ENCODE results near the gene CCR7.
"Not testable (repeated sequence)": the region's sequence is repeated elsewhere in the genome, so short reads cannot be mapped to it uniquely, and the experiment has no call there.

The CCR7 gene

DNA sequence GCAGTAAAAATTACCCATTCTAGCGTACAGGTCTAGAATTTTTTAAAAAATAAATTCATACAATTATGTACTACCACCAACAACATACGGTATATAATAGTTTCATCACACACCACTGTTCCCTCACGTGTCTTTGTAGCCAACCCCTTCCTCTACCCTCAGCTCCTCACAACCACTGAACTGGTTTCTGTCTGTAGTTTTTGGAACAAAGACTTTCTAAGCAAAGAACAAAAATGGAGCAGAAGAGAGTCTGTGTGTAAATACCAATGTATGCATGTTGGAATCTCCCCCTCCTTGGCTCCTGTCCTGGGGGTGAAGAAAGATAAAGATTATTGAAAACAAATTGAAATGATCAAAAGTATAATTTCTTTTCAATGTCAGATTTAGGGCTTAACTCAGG, 31.9 kb upstream of the CCR7 start:
- DNase-seq = no peak

DNA sequence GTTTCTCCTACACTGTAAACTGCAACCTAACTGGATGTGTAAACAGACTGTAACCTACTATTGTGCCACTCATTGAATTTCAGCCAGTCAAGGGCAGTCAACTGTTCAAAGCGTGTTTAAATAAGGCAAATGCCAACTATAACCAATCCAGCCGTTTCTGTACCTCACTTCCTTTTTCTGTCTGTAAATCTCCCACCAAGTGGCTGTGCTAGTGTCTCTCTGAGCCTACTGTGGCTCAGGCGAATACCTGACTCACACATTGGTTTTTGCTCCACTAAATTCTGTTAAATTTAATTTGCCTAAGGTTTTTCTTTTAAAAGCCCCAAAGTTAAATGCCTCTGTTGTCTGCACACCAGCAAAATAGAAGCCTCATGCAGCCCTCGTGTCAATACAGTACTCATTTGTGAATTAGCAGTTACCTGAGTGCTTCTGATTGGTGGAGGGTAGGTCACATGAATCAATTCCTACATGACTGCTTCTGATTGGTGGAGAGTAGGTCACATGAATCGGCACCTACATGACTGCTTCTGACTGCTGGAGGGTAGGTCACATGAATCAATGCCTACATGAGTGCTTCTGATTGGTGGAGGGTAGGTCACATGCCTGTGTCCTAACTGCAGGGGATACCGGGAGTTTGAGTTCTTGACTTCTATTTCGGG, 31.1 kb upstream of the CCR7 start:
- no peak for DNase-seq

DNA sequence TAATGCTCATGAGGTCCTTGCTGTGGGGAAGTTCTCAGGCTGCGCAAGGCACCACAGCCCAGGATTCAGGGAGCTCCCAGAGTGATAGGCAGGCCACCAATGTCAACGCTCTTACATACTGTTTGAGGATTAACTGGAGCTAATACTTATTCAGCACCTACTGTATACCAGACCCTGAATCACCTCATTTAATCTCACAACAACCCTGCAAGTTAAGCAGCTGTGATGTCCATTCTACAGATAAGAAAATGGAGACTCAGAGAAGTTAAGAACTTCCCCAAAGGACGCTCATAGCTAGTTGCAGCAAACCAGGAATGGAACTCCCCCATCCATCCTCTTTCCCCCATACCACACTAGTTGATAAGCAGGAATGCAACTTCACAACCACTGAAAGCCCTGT, 25.5 kb upstream of the CCR7 start:
- DNase-seq = no peak

DNA sequence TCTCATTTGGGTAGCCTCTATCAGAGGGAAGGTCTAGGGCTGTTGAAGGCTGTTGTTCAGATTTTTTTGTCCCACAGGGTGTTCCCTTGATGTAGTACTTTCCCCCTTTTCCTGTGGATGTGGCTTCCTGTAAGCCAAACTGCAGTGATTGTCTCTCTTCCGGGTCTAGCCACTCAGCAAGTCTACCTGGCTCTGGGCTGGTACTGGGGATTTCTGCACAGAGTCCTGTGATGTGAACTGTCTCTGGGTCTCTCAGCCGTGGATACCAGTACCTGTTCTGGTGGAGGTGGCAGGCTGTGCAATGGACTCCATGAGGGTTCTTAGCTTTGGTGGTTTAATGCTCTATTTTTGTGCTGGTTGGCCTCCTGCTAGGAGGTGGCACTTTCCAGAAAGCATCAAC, 23.3 kb upstream of the CCR7 start:
- no peak for DNase-seq

DNA sequence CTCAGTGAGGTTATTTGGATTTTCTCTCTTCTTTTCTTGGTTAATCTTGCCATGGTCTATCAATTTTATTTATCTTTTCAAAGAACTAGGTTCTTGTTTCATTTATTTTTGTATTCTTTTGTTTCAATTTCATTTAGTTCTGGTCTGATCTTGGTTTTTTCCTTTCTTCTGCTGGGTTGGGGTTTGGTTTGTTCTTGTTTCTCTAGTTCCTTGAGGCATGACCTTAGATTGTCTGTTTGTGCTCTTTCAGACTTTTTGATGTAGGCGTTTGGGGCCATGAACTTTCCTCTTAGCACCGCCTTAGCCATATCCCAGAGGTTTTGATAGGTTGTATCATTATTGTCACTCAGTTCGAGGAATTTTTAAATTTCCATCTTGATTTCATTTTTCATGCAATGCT, 21.0 kb upstream of the CCR7 start:
- DNase-seq = not testable (repeated sequence)

DNA sequence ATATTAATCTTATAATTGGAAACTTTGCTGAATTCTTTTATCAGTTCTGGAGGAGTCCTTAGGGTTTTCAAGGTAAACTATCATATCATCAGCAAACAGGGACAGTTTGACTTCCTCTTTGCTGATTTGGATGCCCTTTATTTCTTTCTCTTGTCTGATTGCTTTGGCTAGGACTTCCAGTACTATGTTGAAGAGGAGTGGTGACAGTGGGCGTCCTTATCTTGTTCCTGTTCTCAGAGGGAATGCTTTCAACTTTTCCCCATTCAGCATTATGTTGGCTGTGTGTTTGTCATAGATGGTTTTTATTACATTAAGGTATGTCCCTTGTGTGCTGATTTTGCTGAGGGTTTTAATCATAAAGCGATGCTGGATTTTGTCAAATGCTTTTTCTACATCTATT, 19.7 kb upstream of the CCR7 start:
- not testable (repeated sequence) for DNase-seq

DNA sequence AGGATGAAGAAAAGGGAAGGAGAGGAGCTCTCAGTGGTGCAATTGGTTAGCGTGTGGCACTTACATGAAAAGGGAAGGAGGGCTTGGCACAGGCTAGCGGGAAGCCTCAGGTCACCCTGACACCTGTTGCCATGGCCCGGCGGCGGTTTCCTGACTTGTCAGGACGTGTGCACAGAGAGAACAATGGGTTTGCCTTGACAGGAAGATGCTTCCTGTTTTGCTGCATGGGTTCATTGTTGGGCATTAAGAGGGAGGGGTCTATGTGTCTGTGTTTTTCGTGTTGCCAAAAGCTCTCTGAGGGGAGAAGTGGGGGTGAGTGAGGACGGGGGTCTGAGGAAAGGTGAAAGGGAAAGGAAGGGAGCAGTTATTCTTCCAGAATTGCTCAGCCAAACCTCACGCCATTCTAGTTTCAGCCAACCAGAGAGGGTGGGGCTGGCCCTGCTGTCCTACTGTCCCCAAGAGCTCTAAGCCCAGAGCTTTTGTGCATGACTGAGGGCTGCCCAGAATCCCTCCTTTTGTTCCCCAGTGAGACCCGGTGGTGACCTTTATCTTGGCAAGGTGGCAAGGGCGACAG, 17.1 kb upstream of the CCR7 start:
- DNase-seq = no peak

DNA sequence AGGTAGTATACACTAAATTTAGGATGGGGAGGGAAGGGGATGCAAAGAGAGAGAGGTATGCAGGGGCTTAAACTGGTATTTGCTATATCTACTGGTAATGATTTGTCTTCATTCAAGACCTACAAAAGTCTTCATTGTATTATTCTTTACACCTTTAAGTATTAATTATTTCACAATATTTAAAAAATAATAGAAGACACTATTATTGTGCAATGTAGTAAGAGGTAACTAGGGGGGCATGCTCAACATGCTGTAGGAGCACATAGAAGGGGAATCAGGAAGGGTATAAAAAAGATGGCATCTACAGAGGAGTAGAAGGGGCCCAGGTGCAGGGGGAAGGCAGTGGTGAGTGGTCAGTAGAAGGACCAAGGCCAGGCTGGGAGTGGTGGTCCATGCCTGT, 14.9 kb upstream of the CCR7 start:
- no peak for DNase-seq

DNA sequence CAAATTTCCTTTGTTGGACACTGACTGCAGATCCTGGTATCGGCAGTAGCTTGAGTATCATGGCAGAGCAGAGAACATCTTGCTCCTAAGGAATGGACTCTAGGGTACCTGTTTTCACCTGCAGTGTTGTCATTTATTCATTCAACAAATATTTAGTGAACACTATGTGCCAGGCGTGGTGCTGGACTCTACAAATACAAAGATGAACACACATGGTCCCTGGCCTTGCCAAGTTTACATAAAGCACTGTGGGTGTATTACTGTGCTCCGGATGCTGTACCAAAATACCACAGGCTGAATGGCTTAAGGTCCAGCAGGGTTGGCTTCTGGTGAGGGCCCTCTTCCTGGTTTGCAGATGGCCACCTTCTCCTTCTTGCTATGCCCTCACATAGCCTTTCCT, 14.2 kb upstream of the CCR7 start:
- no peak for DNase-seq

DNA sequence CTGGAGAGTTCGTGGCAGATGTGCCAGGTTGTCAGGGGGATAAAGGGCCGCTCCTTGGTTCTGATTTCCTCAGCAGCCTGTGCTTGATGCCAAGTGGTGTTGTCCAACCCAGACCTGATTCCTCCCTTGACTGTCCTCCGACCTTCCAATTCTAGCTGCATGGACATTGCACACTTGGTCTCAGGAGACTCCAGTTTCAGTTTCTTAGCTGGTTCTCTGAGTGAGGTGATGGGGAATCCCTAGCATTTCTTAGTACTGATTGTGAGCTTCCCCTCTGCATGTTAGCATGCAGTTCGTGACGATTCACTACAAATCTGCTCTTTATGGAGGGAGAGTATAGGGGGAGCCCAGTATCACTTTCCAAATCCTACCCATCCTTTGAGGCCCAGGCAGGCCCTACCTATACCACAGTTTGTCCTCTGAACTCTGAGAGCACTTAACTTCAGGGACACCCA, 12.4 kb upstream of the CCR7 start:
- DNase-seq = no peak

DNA sequence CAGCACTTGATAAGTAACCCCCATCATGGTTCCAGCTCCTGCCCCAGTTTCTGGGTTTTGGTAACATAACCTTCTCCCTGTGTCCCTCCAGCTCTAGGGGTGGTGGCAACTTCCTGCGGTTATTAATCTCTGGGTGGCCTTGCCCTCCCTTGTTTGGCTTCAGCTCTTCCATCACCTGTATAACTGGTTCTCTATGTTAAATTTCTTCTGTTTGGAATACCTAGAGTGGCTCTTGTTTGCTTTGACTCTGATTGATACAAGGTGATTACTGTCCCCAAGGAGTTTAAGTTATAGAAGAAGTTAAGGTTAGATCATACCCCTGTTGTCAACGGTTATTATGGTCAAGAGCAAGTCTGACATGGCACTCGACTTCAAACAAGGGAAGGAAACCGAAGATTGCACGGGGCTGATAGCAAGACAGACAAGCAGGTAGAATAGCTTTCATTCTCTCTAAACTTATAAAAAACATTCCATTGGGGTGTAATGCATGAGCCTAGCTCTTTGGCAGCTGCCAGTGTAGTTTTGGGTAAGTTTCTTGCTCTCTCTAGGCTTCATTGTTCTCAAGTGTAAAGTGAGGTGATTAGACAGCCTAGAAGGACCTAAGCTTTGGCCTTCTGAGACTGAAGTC, 11.0 kb upstream of the CCR7 start:
- DNase-seq = no peak

DNA sequence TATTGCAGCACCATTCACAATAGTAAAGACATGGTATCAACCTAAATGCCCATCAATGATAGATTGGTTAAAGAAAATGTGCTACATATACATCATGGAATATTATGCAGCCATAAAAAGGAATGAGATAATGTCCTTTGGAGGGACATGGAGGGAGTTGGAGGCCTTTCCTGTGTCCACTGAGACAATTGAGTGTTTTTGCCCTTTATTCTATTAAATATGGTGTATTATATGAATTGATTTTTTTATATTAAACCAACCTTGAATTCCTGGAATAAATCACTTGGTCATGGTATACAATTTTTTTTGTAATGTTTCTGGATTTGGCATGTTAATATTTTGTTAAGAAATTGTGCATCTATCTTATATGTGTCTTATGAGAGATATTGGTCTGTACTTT, 9.0 kb upstream of the CCR7 start:
- DNase-seq = no peak

DNA sequence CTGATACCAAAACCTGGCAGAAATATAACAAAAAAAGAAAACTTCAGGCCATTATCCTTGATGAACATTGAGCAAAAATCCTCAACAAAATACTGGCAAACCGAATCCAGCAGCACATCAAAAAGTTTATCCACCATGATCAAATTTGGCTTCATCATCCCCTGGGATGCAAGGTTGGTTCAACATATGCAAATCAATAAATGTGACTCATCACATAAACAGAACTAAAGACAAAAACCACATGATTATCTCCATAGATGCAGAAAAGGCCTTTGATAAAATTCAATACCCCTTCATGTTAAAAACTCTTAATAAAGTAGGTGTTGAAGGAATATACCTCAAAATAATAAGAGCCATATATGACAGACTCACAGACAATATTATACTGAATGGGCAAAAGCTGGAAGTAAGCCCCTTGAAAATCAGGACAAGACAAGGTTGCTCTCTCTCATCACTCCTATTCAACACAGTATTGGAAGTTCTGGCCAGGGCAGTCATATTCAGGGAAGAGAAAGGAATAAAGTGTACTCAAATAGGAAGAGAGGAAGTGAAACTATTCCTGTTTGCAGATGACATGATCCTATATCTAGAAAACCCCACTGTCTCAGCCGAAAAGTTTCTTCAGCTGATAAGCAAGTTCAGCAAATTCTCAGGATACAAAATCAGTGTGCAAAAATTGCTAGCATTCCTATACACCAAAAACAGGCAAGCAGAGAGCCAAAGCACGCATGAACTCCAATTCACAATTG, 7.1 kb upstream of the CCR7 start:
- not testable (repeated sequence) for DNase-seq

DNA sequence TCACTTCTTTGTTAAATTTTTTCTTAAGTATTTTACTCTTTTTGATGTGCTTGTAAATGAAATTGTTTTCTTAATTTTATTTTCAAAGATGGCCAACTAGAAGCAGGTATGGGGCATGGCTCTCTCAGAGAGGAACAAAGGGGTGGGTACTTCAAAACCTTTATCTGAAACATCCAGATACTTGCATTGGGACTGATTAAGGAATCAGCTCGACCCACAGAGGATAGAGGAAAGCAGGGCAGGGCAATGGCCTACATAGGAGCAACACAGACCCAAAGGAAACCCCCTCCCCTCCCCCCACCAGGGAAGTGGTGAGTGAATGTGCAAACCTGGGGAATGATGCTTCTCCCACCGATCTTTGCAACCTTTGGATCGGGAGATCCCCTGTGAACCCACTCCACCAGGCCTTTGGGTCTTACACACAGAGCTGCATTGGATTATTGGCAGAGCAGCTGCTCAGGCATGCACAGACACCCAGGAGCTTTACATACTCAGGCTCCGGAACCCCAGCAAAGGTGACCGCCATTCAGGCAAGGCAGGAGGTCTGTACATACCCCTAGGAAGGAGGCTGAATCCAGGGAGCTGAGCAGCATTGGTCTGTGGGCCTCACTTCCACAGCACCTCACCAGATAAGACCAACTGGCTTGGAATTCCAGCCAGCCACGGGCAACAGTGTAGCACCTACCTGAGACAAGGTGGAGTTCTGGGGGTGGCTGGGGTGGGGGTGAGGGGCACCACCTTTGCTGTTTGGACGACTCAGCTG, 3.0 kb upstream of the CCR7 start:
- no peak for DNase-seq

DNA sequence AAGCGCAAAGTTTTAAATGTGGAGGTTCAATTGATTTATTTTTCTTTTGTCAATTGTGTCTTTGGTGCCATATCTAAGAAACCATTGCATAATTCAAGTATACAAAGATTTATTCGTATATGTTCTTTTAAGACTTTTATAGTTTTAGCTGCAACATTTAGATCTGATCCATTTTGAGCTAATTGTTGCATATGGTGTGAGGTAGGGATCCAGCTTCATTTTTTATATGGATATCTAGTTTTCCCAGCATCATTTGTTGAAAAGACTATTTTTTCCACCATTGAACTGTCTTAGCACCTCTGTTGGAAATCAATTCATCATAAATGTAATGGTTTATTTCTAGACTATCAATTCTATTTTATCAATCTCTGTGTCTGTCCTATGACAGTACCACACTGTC, 2.1 kb upstream of the CCR7 start:
- DNase-seq = no peak

DNA sequence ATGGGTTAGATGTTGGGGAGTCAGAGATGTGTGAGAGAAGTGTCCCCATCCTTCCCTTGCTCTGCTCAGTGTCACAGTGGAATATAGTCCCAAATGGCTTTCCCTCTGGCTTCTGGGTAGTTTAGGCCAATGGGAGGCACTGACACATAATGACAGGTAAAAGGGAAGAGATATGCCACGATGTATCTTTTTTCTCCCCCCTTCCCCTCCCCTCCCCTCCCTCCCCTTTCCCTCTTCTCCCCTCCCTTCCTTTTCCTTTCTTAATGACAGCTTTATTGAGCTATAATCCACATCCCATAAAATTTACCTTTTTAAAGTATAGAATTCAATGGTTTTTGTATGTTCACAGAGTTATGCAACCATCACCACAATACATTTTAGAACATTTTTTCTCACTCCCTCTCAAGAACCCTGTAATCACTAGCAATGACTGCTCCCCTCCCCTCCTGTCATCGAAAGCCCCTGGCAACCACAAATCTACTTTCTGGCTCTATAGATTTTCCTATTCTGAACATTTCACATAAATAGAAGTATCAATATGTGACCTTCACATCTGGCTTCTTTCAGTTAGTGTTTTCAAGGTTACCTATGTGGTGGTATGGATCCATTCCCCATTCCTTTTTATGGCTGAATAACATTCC, 617 bp upstream of the CCR7 start:
- no peak for DNase-seq

DNA sequence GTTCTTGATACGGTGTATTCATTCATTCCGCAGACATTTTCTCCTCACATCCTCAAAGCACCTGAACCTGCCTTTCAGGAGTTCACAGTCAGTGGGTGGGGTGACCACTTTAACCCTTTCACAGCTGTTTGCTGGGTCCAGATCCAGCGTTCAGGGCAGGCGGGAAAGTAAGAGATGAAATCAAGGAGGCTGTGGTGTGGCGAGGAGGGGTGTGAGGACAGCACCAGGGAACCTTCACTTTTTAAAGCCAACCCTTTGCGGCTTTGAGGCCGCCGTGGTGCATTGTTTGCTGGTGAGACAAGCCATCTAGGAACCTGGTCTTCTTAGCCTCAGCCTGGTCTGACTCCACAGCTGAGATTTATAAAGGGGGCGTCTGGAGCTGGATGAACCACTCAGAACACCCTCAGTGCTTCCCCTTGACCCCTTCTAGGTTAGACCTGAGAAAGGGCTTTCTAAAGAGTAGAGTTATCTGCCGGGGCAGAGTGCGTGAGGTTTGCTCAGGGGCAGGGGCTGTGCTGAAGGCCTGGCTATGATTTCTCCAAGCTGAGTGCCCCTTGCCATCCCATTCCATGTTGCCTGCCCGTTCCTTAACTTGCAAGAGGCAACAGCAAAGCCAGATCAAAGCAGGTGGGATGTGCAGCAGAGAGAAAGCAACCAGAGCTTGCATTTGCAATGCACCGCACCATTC, 933 bp downstream of the CCR7 start:
- DNase-seq = no peak

DNA sequence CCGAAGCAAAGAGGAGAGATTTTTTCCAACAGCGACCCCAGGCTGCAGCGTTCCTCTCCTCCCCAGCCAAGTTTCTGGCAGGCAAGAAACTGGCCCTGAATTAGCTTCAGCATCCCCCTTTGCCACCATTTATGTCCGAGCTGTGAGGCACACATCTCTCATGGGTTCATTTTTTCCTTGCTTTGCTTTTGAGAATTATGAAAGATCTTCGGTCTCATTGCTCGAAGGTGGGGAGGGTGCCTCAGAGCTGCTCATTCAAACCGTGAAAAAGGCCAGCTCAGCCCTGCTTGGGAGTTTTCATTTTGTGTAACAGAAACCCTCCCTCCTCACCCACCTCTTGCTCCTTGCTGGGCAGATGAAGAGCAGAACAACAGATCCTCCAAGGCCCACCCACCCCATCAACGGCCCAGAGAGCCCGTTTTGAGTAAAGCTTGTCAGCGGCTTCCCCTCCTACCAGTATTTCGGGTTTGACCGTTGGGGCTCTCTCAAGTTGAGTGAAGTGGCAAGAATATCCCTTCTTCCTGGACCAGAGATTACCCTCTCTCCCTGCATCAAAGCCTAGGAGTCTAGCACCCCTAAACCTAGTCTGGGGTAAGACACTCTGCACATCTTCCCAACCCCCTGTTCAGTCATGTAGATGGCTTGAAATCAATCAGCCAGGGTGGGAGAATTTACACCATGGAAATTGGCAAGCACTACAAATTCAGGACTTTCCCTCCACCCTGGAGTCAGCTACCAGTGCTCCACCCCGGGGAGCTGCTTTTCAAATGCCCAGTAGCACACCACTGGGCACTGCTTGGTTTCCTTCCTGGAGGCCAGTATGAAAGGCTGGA, 1.8 kb downstream of the CCR7 start:
- no peak for DNase-seq

DNA sequence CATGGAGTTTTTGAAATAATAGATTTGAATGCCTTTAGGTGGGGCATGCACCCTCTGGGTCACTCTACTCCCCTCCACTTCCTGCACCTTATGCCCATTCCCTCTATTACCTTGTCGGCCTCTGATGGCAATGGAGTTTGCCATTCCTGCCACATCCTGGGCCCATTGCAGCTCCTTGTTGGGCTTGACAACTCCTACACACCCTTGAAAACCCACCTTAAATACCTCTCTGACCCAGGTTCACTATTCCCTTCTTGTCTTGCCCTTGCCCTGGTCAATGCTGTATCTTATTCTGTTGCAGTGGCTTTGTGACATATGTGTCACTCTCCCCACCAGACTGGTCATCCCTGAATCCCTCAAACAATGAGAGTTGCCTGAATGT, 2.4 kb downstream of the CCR7 start:
- no peak for DNase-seq

DNA sequence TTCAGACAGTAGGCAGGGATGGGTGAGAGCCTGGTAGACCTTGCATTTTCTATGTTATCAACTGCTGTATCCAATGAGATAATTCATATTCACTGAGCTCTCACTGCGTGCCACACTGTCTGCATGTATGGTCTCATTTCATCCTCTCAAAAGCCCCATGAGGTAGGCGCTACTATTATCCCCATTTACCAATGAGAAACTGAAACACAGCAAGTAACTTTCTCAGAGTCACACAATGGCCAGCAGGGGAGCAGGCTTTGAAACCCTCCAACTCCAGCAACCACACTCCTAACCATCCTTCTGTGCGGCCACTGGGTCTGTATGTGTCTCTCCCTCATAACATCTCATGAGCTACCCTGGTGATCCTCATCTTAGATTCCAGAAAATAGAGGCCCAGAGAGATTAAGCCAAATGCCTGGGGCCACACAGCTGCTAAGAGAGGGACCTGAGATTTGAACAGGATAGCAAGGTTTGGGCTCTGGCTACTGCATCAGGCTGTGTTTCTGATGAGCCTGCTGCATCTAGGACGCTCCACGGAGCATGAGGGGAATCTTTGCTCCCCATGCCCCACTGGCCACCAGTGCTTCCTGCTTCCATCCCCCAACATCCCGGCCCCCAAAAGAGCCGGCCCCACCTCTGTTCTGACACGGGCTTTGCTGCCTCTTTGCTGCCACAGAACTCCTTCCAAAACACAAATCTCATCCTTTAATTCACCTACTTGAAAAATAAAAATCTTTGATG, 3.2 kb downstream of the CCR7 start:
- no peak for DNase-seq

Data from NCI-H1048 (cell line).